COLO668 (cell line): Measurements from ENCODE around the gene SLC66A1.

Experiments
- DNase-seq: peaks from one replicate; lab custom pipeline; 2025; ENCODE audit not compliant: unreplicated experiment; lab: John Stamatoyannopoulos, UW

Gene SLC66A1

GRCh38 chr1:19342062-19342750 lies 30.1 kb downstream of the SLC66A1 start:
- no peak for DNase-seq

- no peak for DNase-seq
Observed at GRCh38 chr1:19342894-19343616, 30.9 kb downstream of the SLC66A1 start.

GRCh38 chr1:19343617-19344350 lies 31.7 kb downstream of the SLC66A1 start:
- DNase-seq, result no peak

- DNase-seq, result peak; percentile 91
Observed at GRCh38 chr1:19344372-19344810, 32.3 kb downstream of the SLC66A1 start.

- no peak for DNase-seq
Observed at GRCh38 chr1:19344831-19345230, 32.7 kb downstream of the SLC66A1 start.

- no peak for DNase-seq
Observed at GRCh38 chr1:19345391-19345790, 33.3 kb downstream of the SLC66A1 start.

- no peak for DNase-seq
Observed at GRCh38 chr1:19346026-19346425, 33.9 kb downstream of the SLC66A1 start.

GRCh38 chr1:19347533-19348172 lies 35.5 kb downstream of the SLC66A1 start:
- peak; percentile 43 for DNase-seq

GRCh38 chr1:19348441-19349198 lies 36.5 kb downstream of the SLC66A1 start:
- no peak for DNase-seq

- peak; percentile 70 for DNase-seq
Observed at GRCh38 chr1:19349999-19350398, 37.9 kb downstream of the SLC66A1 start.

- DNase-seq, result no peak
Observed at GRCh38 chr1:19350566-19350965, 38.4 kb downstream of the SLC66A1 start.

- no peak for DNase-seq
Observed at GRCh38 chr1:19351873-19352272, 39.7 kb downstream of the SLC66A1 start.

GRCh38 chr1:19352839-19353238 lies 40.7 kb downstream of the SLC66A1 start:
- peak; percentile 65 for DNase-seq

GRCh38 chr1:19353596-19353995 lies 41.5 kb downstream of the SLC66A1 start:
- peak; percentile 98 for DNase-seq

- peak; percentile 83 for DNase-seq
Observed at GRCh38 chr1:19354531-19354981, 42.4 kb downstream of the SLC66A1 start.

GRCh38 chr1:19356266-19356665 lies 44.1 kb downstream of the SLC66A1 start:
- peak; percentile 96 for DNase-seq

GRCh38 chr1:19357299-19357986 lies 45.3 kb downstream of the SLC66A1 start:
- no peak for DNase-seq

- no peak for DNase-seq
Observed at GRCh38 chr1:19358710-19359109, 46.6 kb downstream of the SLC66A1 start.

- DNase-seq, result peak; percentile 88
Observed at GRCh38 chr1:19359357-19359756, 47.2 kb downstream of the SLC66A1 start.

- DNase-seq, result no peak
Observed at GRCh38 chr1:19360016-19360415, 47.9 kb downstream of the SLC66A1 start.
